Stimulated activated CD8-positive, alpha-beta memory T cell treated with anti-CD3 and anti-CD28 coated beads, Interleukin-7, amount 100 ng/mL, for 1 hour (primary cell): ENCODE data around the gene CALHM2.
"Not testable (repeated sequence)": the region's sequence is repeated elsewhere in the genome, so short reads cannot be mapped to it uniquely, and the experiment has no call there.

Experiments used
- DNase-seq, 2 donors: peaks; one replicate each; pipeline ENCODE4 v3.0.0-alpha.2; 2020; ENCODE audit warnings: low read depth in 2 of 2

CALHM2 gene, protein sequence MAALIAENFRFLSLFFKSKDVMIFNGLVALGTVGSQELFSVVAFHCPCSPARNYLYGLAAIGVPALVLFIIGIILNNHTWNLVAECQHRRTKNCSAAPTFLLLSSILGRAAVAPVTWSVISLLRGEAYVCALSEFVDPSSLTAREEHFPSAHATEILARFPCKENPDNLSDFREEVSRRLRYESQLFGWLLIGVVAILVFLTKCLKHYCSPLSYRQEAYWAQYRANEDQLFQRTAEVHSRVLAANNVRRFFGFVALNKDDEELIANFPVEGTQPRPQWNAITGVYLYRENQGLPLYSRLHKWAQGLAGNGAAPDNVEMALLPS

DNA sequence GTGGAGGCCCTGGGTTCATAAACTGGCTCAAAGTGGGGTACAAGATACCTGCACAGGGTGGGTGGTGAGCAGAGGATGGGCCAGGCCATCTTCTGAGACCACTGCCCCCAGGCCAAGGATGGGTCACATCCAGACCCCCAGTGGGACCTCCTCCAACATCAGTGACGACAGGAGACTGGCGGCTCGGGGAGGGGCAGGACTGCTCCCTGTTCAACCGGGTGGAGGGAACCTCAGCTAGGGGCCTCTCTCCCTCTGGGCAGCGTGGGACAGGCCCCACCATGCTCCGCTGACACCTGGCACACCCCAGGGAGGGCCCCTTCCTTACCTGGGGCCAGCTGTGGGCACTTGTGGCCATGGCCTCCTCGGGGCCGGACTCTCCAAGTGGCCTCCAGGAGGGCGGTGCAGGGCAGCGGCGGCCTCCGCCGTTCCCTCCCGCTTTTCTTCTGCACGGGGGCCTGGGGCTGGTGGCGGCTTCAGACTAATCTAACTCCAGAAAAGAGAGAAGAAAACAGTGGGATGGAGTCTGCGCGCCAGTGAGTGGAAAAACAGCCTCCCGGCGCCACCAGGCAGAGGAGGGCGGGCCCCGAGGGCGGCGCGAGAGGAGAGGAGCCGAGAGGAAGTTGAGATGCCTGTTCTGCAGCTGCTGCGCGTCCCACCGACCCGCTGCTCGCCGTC lies at the start of gene CALHM2:
TSS of gene CALHM2 (minus strand) at position 540 of the 675 bp plus-strand sequence. CDS start 2,429 bp downstream, outside the sequence.
- DNase-seq: peak; percentile 22 to 29

DNA sequence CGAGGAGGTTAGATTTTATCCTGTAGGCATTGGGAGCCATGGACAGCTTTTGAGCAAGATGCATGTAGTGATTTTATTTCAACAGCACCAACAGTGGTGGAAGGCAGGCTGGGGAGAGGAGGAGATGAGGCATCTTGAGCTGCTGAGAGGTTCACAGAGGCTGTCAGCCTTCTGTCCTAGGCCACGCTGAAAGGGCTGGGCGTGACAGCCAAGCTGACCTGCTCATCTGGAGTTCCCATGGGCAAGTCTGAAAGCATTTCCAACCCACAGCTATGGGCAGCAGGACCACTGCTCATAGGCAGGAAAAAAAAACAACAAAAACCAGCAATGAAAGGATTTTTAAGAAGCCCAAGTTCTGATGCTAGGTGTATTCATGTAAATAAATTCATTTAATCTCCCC lies 49.0 kb upstream of the CALHM2 start:
- DNase-seq: no peak

GRCh38 chr10:103500481-103500880 lies 48.3 kb upstream of the CALHM2 start:
- no peak for DNase-seq

DNA sequence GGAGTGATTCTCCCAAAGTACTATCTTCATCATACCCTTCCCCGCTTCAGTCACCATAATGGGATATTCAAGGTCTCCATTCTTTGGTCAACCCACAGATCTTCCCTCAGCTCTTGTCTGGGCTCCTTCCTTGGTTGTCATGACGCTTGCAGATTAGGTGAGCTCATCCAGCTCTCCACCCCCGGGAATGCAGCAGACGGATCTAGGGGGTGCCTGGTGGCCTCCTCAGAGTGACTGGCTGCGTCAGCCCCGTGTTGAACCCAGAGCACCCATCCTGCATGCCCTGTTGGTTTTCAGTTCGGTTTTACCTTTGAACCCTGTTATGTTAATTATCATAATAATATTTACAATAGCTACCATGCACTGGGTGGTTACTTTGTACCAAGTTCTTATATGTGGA lies 47.7 kb upstream of the CALHM2 start:
- DNase-seq: no peak

DNA sequence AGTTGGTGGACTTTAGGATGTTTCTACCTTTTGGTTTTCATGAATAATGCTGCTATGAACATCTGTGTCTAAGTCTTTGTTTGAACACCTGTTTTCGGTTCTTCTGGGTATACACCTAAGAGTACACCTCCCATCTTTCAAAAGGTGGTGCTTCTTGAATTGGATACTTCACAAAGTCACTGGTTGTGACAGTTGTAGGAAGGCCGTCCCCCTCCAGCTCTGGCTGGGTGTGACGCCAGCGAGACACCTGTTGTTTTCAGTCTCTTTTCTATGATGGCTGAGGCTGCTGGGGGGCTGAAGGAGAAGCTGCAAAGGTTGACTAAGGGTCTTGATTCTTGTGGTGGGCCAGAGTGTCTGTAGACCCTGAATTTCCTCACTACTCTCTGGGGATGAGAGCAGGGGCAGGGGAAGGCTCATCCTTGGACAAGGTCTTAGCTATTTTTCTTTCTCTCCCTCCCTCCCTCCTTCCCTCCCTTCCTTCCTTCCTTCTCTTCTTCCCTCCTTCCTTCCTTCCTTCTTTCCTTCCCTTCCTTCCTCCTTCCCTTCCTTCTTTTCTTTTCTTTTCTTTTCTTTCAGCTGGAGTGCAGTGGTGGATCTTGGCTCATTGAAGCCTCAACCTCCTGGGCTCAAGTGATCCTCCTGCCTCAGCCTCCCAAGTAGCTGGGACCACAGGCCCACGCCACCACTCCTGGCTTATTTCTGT lies 46.9 kb upstream of the CALHM2 start:
- DNase-seq: no peak

- DNase-seq: no peak
Measured at GRCh38 chr10:103497161-103497915, 45.2 kb upstream of the CALHM2 start.

DNA sequence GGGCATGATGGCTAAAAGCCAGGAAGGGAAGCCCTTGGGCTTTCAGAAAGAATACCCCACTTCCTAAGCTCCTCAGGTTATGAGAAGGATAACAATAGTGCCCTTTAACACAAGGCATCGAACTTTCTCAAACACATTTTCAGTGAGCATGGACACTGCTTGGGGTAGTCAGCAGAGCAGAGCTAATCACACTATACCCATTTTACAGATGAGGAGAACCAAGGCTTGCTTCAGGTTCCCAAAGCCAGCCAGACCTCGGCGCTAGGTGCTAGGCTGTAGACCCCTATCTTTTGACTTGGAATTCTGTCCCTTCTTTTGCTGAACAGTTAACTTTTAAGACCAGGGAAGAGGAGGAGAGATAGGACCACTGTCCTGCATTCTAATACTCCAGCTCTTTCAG lies 43.2 kb upstream of the CALHM2 start:
- DNase-seq: no peak

DNA sequence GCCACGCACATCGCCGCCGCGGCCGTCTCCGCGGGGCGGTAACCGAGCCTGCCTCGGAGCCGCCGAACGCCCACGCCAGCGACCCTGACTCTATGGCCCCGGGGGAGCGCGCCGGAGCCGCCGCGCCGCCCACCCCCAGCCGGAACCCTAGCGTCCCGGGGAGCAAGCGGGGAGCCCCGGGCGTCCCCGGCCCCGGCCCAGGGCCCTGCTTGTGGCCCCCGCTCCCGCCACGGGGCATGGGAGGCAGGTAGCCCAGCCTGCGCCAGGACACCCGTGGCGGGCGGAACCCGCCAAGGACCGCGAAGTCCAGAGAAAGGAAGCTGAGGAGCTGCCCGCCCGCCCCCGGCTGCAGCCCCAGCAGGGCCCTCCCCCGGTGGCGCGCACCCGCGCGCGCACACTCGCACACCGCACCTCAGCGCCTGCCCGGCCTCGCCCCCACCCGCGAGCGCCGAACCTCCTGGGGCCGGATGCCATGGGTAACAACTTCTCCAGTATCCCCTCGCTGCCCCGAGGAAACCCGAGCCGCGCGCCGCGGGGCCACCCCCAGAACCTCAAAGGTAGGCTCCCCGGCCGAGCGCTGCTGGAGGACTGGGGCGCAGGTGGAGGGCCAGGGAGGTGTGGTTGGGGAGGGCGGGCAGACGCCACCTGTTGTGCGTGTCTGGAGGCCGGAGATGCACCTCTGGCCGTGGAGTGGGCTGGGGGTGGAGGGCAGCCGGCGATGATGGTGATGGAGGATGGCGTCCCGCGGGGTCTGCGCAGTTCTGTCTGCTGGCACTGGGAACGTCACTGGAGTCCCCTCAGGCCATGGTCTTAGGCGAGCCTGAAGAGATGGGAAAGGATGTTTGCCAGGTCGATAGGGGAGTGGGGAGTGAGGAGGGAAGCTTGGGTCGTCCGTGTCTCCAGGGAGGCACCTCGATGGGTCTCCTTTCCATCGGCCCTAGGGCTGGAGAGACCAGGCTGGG lies 42.0 kb upstream of the CALHM2 start:
- no peak for DNase-seq

DNA sequence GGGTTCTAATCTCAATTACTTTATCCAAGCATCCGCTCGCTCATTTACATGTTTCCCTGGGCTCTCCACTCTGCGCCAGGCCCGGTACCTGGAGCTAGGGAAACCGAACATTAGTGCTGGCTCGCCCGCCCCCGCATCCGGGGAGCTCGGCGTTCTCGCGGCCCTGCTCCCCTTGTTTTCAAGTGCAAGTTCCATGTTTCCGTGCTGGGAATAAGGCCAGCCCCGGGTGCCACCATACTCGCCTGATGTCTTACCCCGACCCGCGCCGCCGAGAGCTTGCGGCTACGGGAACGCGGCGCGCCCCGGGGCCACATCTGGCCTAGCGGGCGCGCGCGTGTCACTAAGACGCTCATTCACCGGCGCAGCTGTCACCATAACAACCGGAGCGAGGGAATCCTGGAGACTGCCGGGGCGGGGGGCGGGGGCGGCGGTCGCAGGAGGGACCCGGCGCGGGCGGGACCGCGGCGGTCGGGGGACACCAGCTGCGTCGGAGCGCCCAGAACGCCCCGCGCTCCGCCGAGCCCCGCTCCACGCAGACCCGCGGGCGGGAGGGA lies 41.3 kb upstream of the CALHM2 start, which contains the start of gene NEURL1:
TSS of gene NEURL1 (plus strand) at position 344 of the 554 bp plus-strand sequence. CDS start 683 bp downstream, outside the sequence.
- no peak for DNase-seq

GRCh38 chr10:103492655-103493261 lies 40.6 kb upstream of the CALHM2 start:
- DNase-seq: no peak

DNA sequence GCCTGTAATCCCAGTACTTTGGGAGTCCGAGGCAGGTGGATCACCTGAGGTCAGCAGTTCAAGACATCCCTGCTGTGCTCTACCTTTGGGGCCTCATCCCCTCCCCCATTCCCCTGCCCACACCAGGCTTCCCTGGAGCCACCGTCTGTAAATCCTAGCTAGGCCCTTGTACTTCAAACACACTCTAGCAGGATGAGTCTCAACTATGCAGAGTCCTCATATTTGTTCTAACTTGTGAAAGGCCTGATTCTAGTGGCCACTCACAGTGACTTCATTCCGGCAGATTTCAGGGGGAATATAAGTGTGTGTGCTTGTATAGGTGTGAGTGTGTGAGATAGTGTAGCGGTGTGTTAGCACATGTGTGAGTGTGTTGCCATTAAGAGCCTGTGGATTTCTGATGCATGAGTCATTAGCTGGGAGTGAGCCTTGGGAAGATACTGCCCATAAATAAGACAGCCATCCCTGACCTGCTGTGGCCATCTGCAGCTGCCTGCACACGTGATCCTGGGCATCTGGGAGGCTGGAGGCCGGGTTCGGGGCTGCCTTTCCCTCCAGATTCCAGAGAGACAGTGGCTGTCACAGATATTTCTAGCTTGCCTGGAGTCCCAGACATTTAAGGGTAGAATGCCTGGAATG lies 39.7 kb upstream of the CALHM2 start:
- DNase-seq: no peak

GRCh38 chr10:103490986-103491314 lies 38.8 kb upstream of the CALHM2 start:
- DNase-seq: no peak

- no peak for DNase-seq
Measured at GRCh38 chr10:103487410-103487708, 35.2 kb upstream of the CALHM2 start.

- not testable (repeated sequence) for DNase-seq
Measured at GRCh38 chr10:103486635-103487409, 34.7 kb upstream of the CALHM2 start.

DNA sequence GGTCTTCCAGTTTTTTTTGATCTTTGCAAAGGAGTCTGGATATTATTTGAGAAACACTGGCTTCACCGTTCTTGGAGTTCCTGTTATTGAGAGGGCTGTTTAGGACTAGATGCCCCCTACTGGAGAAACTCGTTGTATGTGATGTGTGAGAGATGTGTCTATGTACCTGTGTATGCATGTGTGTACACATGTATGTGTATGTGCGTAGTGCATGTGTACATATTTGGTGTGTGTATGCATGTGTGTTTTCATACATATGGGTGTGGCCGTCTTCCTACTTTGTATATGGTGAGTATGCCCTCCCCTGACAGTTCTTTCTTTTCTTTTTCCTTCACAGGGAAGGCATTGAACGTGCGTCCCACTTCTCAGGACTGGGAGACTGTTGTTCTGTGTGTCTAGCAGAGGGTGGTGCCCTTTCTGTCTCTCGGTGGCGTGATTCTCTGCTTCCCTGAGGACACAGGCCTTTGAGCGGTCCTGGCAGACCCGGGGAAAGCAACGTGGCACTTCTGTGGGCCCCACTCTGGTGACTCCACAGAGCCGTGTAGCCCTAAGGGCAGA lies 29.9 kb upstream of the CALHM2 start:
- DNase-seq: no peak

DNA sequence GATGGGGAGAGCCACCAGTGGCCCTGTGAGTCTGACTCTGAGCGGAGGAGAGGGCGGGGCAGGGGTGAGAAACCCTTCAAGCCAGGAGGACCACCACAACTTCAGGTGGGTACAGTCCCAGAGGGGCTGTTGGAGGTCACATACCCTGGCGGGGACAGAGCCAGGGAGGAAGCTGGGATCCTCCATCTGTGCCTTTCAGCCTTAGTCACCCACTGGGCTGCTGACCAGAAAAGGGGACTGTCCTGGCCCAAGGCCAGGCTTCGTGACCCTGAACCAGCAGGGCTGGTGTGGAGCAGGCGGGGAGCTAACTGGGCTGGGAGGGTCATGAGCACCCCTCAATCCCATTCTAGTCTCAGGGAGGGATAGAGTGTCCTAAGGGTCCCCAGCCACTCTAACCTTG lies 28.4 kb upstream of the CALHM2 start:
- DNase-seq: no peak

GRCh38 chr10:103479135-103479534 lies 27.0 kb upstream of the CALHM2 start, which contains the start of gene CALHM3:
Gene CALHM3 (minus strand): TSS chr10:103479240. CDS start chr10:103479032, 208 bp downstream.
- no peak for DNase-seq

DNA sequence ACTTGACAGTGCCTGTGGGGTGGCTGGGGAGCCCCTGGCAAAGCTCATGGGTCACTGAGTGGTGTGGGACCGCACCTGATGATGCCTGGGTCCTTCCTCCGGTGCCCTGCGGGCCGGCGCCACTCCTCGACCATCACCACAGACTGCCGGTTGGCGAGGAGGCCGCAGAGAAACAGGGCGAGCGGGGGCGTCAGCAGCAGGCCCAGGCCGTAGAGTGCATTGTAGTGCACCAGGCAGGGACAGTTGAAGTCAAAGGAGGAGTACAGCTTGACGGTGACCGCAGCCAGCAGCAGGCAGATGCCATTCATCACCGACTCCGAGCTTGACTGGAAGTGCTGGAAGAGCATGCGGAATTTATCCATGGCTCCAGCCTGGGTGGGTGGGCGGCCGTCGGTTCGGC lies 26.5 kb upstream of the CALHM2 start:
- DNase-seq: no peak
